Ovary (tissue), 3 donors: ENCODE results near the gene LGALS7B.
"Not testable (repeated sequence)": the region's sequence is repeated elsewhere in the genome, so short reads cannot be mapped to it uniquely, and the experiment has no call there.

ENCODE experiments used
- CTCF ChIP-seq, 3 donors: fragments of 450-650 bp in 2 of 3; fragments of 200-600 bp in 1 of 3; IDR thresholded peaks; one replicate each; pipeline versions ENCODE4 v1.5.1 to v1.8.0; 2016 to 2022; ENCODE audit warnings: antibody characterized with exemption in 3 of 3, mild to moderate bottlenecking in 1 of 3
- EP300 ChIP-seq: sonication (generic); formaldehyde crosslinking; IDR thresholded peaks from one replicate; pipeline ENCODE4 v1.6.1; 2017; ENCODE audit warnings: antibody characterized with exemption
- donor health status: DM: no; HTN: no; CAD: no.

GRCh38 chr19:38761884-38762389, 27.1 kb upstream of the LGALS7B start:
- not testable (repeated sequence) for TF ChIP-seq CTCF (IDR thresholded peaks at IDR 0.05); EP300
